CD14-positive monocyte (primary cell): Measurements from ENCODE around the gene CRYGS. TPM values are rescaled to one million over a fixed set of nuclear protein-coding genes. Genes with fewer than 3 reads are reported as not detected.

Experiments used
- DNase-seq, 3 donors: peaks; one replicate each; pipeline ENCODE4 v3.0.0-alpha.2; 2011 to 2022
- H2AFZ ChIP-seq: 2 replicates; pipeline ENCODE4 v1.6.0; 2012; ENCODE audit warnings: mild to moderate bottlenecking, low read depth, low read length, inconsistent platforms; ENCODE audit not compliant: insufficient read depth, poor library complexity, severe bottlenecking
- H3K27ac ChIP-seq, 2 donors: 1 replicate in 1 of 2; 2 replicates in 1 of 2; pipeline ENCODE4 v1.5.1; 2012 to 2013; ENCODE audit warnings: low read length in 2 of 2, control low read depth in 1 of 2, inconsistent platforms in 1 of 2, low read depth in 1 of 2, mild to moderate bottlenecking in 1 of 2
- H3K27me3 ChIP-seq, 2 donors: one replicate each; pipeline versions ENCODE4 v1.6.0 to v1.6.1; 2011 to 2013; ENCODE audit warnings: low read length in 2 of 2; ENCODE audit not compliant: control insufficient read depth in 2 of 2, insufficient read depth in 2 of 2
- H3K36me3 ChIP-seq, 2 donors: replicated peaks in 1 of 2; 1 replicate in 1 of 2; 2 replicates in 1 of 2; pipeline versions ENCODE4 v1.5.1 to v1.6.1; 2012 to 2013; ENCODE audit warnings: low read length in 2 of 2, control low read depth in 1 of 2, inconsistent platforms in 1 of 2, mild to moderate bottlenecking in 1 of 2; ENCODE audit not compliant: insufficient read depth in 2 of 2, control insufficient read depth in 1 of 2
- H3K4me1 ChIP-seq, 2 donors: 1 replicate in 1 of 2; 2 replicates in 1 of 2; pipeline versions ENCODE4 v1.5.1 to v1.6.1; 2012 to 2013; ENCODE audit warnings: low read length in 2 of 2, control low read depth in 1 of 2, inconsistent platforms in 1 of 2, mild to moderate bottlenecking in 1 of 2, moderate library complexity in 1 of 2; ENCODE audit not compliant: insufficient read depth in 2 of 2, control insufficient read depth in 1 of 2
- H3K4me2 ChIP-seq: replicated peaks from 2 replicates; pipeline ENCODE3; 2012; ENCODE audit warnings: low read length, moderate library complexity, mild to moderate bottlenecking; ENCODE audit not compliant: poor library complexity, severe bottlenecking; ENCODE audit errors: extremely low read depth
- H3K4me3 ChIP-seq, 3 experiments: fragments of 200-600 bp in 1 of 3; sonication (generic) in 1 of 3; replicated peaks in 1 of 3; 1 replicate in 2 of 3; 2 replicates in 1 of 3; pipeline ENCODE4 v1.5.1; 2011 to 2013; ENCODE audit warnings: low read length in 3 of 3, mild to moderate bottlenecking in 3 of 3, control low read depth in 2 of 3, low read depth in 2 of 3, inconsistent platforms in 1 of 3, moderate library complexity in 1 of 3
- H3K79me2 ChIP-seq: 2 replicates; pipeline ENCODE4 v1.6.0; 2012; ENCODE audit warnings: mild to moderate bottlenecking, control low read depth, inconsistent platforms, low read length, moderate library complexity; ENCODE audit not compliant: insufficient read depth
- H3K9ac ChIP-seq: 2 replicates; pipeline ENCODE4 v1.6.0; 2017; ENCODE audit warnings: low read length, mild to moderate bottlenecking; ENCODE audit not compliant: insufficient read depth, poor library complexity, severe bottlenecking
- H3K9me3 ChIP-seq, 2 donors: replicated peaks in 1 of 2; 1 replicate in 1 of 2; 2 replicates in 1 of 2; pipeline versions ENCODE4 v1.5.1 to v1.6.1; 2012 to 2013; ENCODE audit warnings: low read length in 2 of 2, control low read depth in 1 of 2; ENCODE audit not compliant: control insufficient read depth in 1 of 2, insufficient read depth in 1 of 2
- H4K20me1 ChIP-seq: 2 replicates; pipeline ENCODE4 v1.6.0; 2012; ENCODE audit warnings: mild to moderate bottlenecking, low read length, control low read depth, moderate library complexity; ENCODE audit not compliant: insufficient read depth
- H3K27ac Mint-ChIP-seq, 7 donors: one replicate each; pipeline ENCODE4 v1.8.0; 2020; ENCODE audit warnings: mild to moderate bottlenecking in 7 of 7, mixed read lengths in 7 of 7, moderate library complexity in 6 of 7, inconsistent platforms in 2 of 7
- H3K27me3 Mint-ChIP-seq, 3 donors: one replicate each; pipeline ENCODE4 v1.8.0; 2021 to 2022; ENCODE audit warnings: low read depth in 3 of 3, mild to moderate bottlenecking in 3 of 3, mixed read lengths in 3 of 3, moderate library complexity in 3 of 3, inconsistent platforms in 1 of 3
- H3K36me3 Mint-ChIP-seq, 2 donors: one replicate each; pipeline ENCODE4 v1.8.0; 2020; ENCODE audit warnings: mixed read lengths in 2 of 2, inconsistent platforms in 1 of 2, mild to moderate bottlenecking in 1 of 2
- H3K4me1 Mint-ChIP-seq: one replicate; pipeline ENCODE4 v1.8.0; 2020; ENCODE audit warnings: mild to moderate bottlenecking, mixed read lengths
- H3K4me3 Mint-ChIP-seq, 2 donors: one replicate each; pipeline ENCODE4 v1.8.0; 2020; ENCODE audit warnings: mild to moderate bottlenecking in 2 of 2, mixed read lengths in 2 of 2, moderate library complexity in 1 of 2
- H3K9me3 Mint-ChIP-seq, 7 donors: one replicate each; pipeline ENCODE4 v1.8.0; 2020 to 2022; ENCODE audit warnings: mixed read lengths in 7 of 7, mild to moderate bottlenecking in 6 of 7, moderate library complexity in 6 of 7, inconsistent platforms in 2 of 7
- CTCF ChIP-seq: fragments of 200-600 bp; IDR thresholded peaks from one replicate; pipeline ENCODE4 v1.8.0; 2022; ENCODE audit warnings: antibody characterized with exemption, mild to moderate bottlenecking
- WGBS: methylation state at CpG from one replicate; pipeline ENCODE4 v1.1.5; 2013; ENCODE audit warnings: missing lambda C conversion rate; ENCODE audit not compliant: insufficient coverage; 5-methylcytosine and 5-hydroxymethylcytosine counted together
- intact Hi-C, 2 donors: fragments of 100-400 bp; cut with micrococcal nuclease; formaldehyde crosslinking; loops; one replicate each; pipeline versions ENCODE4 v1.15.0 to v1.15.1; 2023
- polyA plus RNA-seq, 3 donors: library from polyadenylated mRNA; depleted of rRNA in 1 of 3; unstranded in 2 of 3; stranded (reverse) in 1 of 3; fragments of 300-500 nt in 2 of 3; fragments of >200 nt in 1 of 3; fragmentation: Illumina TruSeq in 2 of 3; gene quantifications; 1 replicate in 2 of 3; 2 replicates in 1 of 3; pipeline ENCODE4 v1.2.3, GENCODE V29; 2012 to 2021

Gene CRYGS
- polyA plus RNA-seq, 3 donors = 0.25 to 4.1 TPM; not detected in 1

DNA sequence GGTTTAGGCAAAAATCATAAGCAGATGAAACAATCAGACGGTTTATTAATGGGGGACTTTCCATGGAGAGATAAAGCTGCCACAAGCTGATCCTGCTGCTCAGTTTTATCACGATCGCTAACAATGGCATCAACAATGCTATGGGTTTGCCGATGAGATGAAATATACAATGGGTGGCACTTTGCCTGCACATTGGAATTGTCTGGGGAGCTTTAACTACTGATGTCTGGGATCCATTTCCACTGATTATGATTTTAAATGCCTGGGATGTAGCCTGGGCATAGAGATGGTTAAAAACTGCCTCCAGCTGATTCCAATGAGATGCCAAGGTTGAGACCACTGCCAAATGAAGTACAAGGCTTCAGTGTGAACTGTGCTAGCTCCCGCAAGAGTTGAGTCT is 30.8 kb downstream of the CRYGS start:
- Histone ChIP-seq H4K20me1 (no peaks in the 10 kb centered on the region), H3K4me3 (no peak overlapping the region), H3K4me2 (no peak overlapping the region), H3K36me3 (no peaks in the 10 kb centered on the region), H3K27ac (no peak overlapping the region), H3K9me3 (peaks cover 11 to 13% of the 10 kb centered on the region in 2 donors), H3K4me1 (peaks cover 0 to 9% of the 10 kb centered on the region in 2 donors), H2AFZ (no peak overlapping the region), H3K79me2 (no peaks in the 10 kb centered on the region), H3K9ac (no peak overlapping the region), H3K27me3 (no peaks in the 10 kb centered on the region)
- intact Hi-C loops = no loop called here
- Mint-ChIP-seq H3K27ac (no peak overlapping the region), H3K4me1 (peaks cover 17% of the 10 kb centered on the region), H3K4me3 (no peak overlapping the region), H3K27me3 (peaks cover 0 to 1% (median 0%) of the 10 kb centered on the region in 3 donors), H3K36me3 (peaks cover 0 to 6% of the 10 kb centered on the region in 2 donors), H3K9me3 (peaks cover 10 to 15% (median 13%) of the 10 kb centered on the region in 7 donors)
- DNase-seq = no peak
- WGBS = 91% methylated on average over 5 of the region's 5 CpGs
- no peak for TF ChIP-seq CTCF

DNA sequence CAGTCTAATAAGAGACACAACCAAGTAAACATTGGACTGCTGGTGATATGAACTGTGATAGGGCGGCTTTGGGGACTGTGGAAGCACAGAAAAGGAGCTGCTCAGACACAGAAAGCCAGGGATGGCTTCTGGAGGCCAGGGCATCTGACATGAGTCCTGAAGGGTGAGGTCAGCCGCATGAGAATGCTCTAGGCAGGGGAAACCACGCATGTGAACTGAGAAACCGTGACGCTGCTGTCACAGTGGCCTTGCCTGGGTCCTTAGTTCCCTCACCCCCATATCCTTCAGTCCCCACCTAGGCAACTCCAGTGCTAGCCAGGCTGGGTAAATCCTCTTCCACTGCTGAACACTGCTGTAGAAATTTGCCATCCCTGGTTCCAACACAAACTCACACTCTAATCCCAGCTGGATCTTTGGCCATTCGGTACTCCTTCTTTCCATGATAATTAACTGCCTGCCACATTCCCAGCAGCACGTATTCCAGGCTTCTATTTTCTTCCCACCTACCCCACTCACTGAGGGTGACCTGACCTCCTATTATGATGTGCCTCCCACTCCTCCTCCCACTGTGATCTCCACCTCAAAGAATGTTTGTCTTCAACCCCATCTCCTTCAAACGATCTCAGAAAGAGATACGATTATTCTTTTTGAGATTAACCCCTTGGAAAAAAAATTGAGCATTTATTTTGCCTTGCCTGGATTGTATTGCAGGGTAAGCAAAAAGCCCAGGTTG is 31.4 kb downstream of the CRYGS start:
- no peak overlapping the region for H3K27ac Mint-ChIP-seq
- no peak for DNase-seq
- Histone ChIP-seq H3K27me3 (no peaks in the 10 kb centered on the region), H3K36me3 (no peaks in the 10 kb centered on the region), H3K9ac (no peak overlapping the region), H3K4me1 (peaks cover 0 to 9% of the 10 kb centered on the region in 2 donors), H3K27ac (no peak overlapping the region), H4K20me1 (no peaks in the 10 kb centered on the region), H3K9me3 (peaks cover 11 to 13% of the 10 kb centered on the region in 2 donors), H3K4me2 (no peak overlapping the region), H3K4me3 (no peak overlapping the region), H3K79me2 (no peaks in the 10 kb centered on the region), H2AFZ (no peak overlapping the region)
- peaks cover 10 to 15% (median 13%) of the 10 kb centered on the region in 7 donors for H3K9me3 Mint-ChIP-seq
- H3K27me3 Mint-ChIP-seq = peaks cover 0 to 1% (median 0%) of the 10 kb centered on the region in 3 donors
- intact Hi-C loops = no loop called here
- peaks cover 0 to 6% of the 10 kb centered on the region in 2 donors for H3K36me3 Mint-ChIP-seq
- no peak for TF ChIP-seq CTCF
- H3K4me1 Mint-ChIP-seq = peaks cover 17% of the 10 kb centered on the region
- H3K4me3 Mint-ChIP-seq = no peak overlapping the region
- WGBS = 85% methylated on average over 6 of the region's 9 CpGs
